ENCODE measurements around the gene TRA2B. TPM values are rescaled to one million over a fixed set of nuclear protein-coding genes. Genes with fewer than 3 reads are reported as not detected.

The TRA2B gene
- total RNA-seq, 5 donors from 2014 or later (not counting 1 experiment from before 2014, with no cell fraction given): 166 to 583 (median 175) TPM

DNA sequence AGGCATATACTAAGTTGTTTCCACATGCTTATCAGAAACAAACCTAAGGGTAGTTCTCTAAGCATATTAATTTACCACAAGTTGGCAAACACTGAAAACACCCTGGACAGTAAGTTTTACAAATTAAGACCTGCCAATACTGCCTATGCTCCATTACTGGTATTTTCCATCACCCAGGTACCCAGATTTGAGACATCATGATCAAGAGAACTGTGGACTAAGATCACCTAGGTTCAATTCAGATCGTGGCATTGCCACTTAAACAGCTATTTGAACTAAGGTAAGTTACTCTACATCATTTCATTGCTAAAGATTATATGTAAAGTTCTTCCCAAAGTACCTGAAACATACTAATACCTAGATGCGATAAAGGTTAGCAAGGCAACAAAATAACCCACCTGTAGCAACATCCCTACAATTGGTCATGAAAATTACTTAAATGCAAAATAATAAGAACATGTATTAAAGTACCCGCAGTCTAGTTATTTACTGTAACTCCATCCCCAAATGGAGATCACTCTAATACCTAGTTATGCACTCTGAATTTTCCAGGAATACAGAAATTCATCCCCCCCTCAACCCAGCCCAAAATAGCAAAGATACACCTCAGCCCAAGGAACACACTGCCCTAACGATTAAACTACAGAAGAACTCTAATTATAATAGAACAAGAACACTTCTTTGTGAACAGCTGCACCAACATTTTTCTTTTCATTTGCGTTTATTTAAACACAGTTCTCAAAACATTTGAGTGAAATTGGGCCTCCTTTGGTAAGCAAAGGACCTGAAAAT lies 21.6 kb downstream of the TRA2B start:
- Histone ChIP-seq H3K27ac (ENCODE audit: low read length) (no peak overlapping the region), H3K4me3 (ENCODE audit: control insufficient read depth in 1 of 2, extremely low read depth in 1 of 2, low read length in 1 of 2) (no peak overlapping the region), H3K36me3 (ENCODE audit: control insufficient read depth in 2 of 2, extremely low read depth in 1 of 2, insufficient read depth in 1 of 2, low read length in 1 of 2) (peaks cover 5 to 81% of the 10 kb centered on the region in 2 donors), H3K4me1 (ENCODE audit: control insufficient read depth in 1 of 2, extremely low read depth in 1 of 2, insufficient read depth in 2 of 2, low read length in 2 of 2) (no peaks in the 10 kb centered on the region), H3K27me3 (replicated peaks in 1 of 2; ENCODE audit: control insufficient read depth in 2 of 2, extremely low read depth in 1 of 2, insufficient read depth in 2 of 2, low read length in 1 of 2) (no peaks in the 10 kb centered on the region), H3K9me3 (no peaks in the 10 kb centered on the region)
- no peak for ATAC-seq (replicated peaks in 1 of 4)
- peaks cover 53% of the 10 kb centered on the region for H3K36me3 Mint-ChIP-seq
- DNase-seq: no peak
- no CpG with 5 or more reads among the region's 5 CpGs for WGBS (ENCODE audit: insufficient coverage)
- no peaks in the 10 kb centered on the region for H3K9me3 Mint-ChIP-seq
- peaks cover 0 to 13% (median 8%) of the 10 kb centered on the region in 3 donors for H3K4me1 Mint-ChIP-seq
- ChIA-PET CTCF (no interaction called here), POLR2A (no interaction called here)
- peak overlapping the region in 1 of 2 donors; percentile 48 for H3K27ac Mint-ChIP-seq
- no peak overlapping the region for H3K4me3 Mint-ChIP-seq
- H3K27me3 Mint-ChIP-seq: no peaks in the 10 kb centered on the region

DNA sequence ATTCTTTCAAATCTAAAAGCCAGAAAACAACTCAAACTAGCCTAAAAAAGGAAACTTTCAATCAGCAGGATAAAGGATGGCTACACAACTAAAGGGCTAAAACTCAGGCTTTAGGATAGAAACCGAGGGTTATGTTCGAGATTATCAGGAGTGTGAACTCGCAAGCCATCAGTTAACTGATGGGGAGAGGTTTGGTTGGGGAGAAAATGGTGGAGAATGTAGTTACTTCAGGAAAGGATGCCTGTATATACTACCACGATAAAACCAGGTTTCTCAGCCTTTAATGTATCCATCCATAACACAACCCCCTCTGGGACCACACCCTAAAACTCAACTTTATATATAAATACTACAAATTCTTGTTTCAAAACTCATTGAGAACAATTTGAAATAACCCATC lies 22.2 kb downstream of the TRA2B start:
- no peaks in the 10 kb centered on the region for H3K9me3 Mint-ChIP-seq
- H3K4me1 Mint-ChIP-seq: peaks cover 2 to 15% (median 8%) of the 10 kb centered on the region in 3 donors
- ChIA-PET CTCF (no interaction called here), POLR2A (interaction anchor here (1.5 to 3.5 kb wide), 2 partner anchors 8 to 16 kb away, joined by 3 to 14 read pairs; no protein-coding TSS in a partner anchor)
- H3K36me3 Mint-ChIP-seq: peaks cover 49% of the 10 kb centered on the region
- Histone ChIP-seq H3K9me3 (no peaks in the 10 kb centered on the region), H3K27ac (ENCODE audit: low read length) (no peak overlapping the region), H3K36me3 (ENCODE audit: control insufficient read depth in 2 of 2, extremely low read depth in 1 of 2, insufficient read depth in 1 of 2, low read length in 1 of 2) (peaks cover 5 to 75% of the 10 kb centered on the region in 2 donors), H3K4me3 (ENCODE audit: control insufficient read depth in 1 of 2, extremely low read depth in 1 of 2, low read length in 1 of 2) (no peak overlapping the region), H3K4me1 (ENCODE audit: control insufficient read depth in 1 of 2, extremely low read depth in 1 of 2, insufficient read depth in 2 of 2, low read length in 2 of 2) (no peaks in the 10 kb centered on the region), H3K27me3 (replicated peaks in 1 of 2; ENCODE audit: control insufficient read depth in 2 of 2, extremely low read depth in 1 of 2, insufficient read depth in 2 of 2, low read length in 1 of 2) (no peaks in the 10 kb centered on the region)
- DNase-seq (no peak), ATAC-seq (replicated peaks in 1 of 4) (no peak)
- no peak overlapping the region for H3K27ac Mint-ChIP-seq
- H3K4me3 Mint-ChIP-seq: no peak overlapping the region
- no peaks in the 10 kb centered on the region for H3K27me3 Mint-ChIP-seq
- no CpG with 5 or more reads among the region's 4 CpGs for WGBS (ENCODE audit: insufficient coverage)

DNA sequence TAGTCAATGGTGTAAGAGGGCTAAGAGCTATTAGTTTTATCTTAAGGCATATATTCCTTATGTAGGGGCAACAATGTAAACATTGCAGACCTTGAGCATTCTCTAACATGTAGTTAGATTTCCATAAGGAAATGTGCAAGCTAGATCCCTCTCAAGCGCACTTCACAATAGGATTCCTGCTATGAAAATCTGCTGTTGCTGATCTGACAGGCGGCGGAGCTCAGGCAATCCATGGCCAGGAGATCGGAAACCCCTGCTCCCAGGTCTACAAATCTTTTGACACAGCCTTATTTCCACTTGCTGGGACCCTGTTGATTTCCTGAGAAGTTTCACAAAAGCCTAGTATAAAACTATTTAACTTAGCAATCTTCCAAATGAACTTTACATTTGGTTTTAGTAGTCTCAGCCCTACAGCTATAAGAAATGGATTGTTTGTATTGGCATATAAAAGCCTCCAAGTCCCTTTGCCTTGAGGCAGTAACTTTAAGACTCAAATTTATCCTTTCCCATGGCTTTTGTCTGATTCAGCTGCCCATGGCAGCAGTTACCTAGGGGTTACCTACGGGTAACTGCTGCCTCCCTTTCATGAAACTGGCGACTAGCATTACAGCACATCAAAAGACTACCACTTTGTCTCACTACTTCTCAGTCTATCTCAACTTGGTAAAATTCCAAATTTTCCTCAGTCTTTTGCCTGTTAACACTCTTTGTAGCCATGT lies 22.7 kb downstream of the TRA2B start:
- H3K36me3 Mint-ChIP-seq: peaks cover 44% of the 10 kb centered on the region
- peaks cover 6 to 21% (median 8%) of the 10 kb centered on the region in 3 donors for H3K4me1 Mint-ChIP-seq
- H3K27ac Mint-ChIP-seq: no peak overlapping the region
- POLR2A ChIA-PET: interaction anchor here (0.6 to 3.5 kb wide), 10 partner anchors 9 to 866 kb away, joined by 3 to 20 read pairs (median 4); no protein-coding TSS in a partner anchor
- H3K27me3 Mint-ChIP-seq: no peaks in the 10 kb centered on the region
- no peak for DNase-seq
- Histone ChIP-seq H3K36me3 (ENCODE audit: control insufficient read depth in 2 of 2, extremely low read depth in 1 of 2, insufficient read depth in 1 of 2, low read length in 1 of 2) (peaks cover 0 to 69% of the 10 kb centered on the region in 2 donors), H3K4me1 (ENCODE audit: control insufficient read depth in 1 of 2, extremely low read depth in 1 of 2, insufficient read depth in 2 of 2, low read length in 2 of 2) (no peaks in the 10 kb centered on the region), H3K27me3 (replicated peaks in 1 of 2; ENCODE audit: control insufficient read depth in 2 of 2, extremely low read depth in 1 of 2, insufficient read depth in 2 of 2, low read length in 1 of 2) (no peaks in the 10 kb centered on the region), H3K27ac (ENCODE audit: low read length) (no peak overlapping the region), H3K9me3 (no peaks in the 10 kb centered on the region), H3K4me3 (ENCODE audit: control insufficient read depth in 1 of 2, extremely low read depth in 1 of 2, low read length in 1 of 2) (no peak overlapping the region)
- no peak for ATAC-seq (replicated peaks in 1 of 4)
- CTCF ChIA-PET: interaction anchor here (1.0 to 1.4 kb wide), 2 partner anchors 28 kb away, joined by 3 to 5 read pairs; no protein-coding TSS in a partner anchor
- H3K4me3 Mint-ChIP-seq: no peak overlapping the region
- 91% methylated on average over 6 of the region's 6 CpGs for WGBS (ENCODE audit: insufficient coverage)
- H3K9me3 Mint-ChIP-seq: no peaks in the 10 kb centered on the region

GRCh38 chr3:185912929-185913901 lies 24.6 kb downstream of the TRA2B start:
- Histone ChIP-seq H3K9me3 (no peaks in the 10 kb centered on the region), H3K4me3 (ENCODE audit: control insufficient read depth in 1 of 2, extremely low read depth in 1 of 2, low read length in 1 of 2) (no peak overlapping the region), H3K27ac (ENCODE audit: low read length) (no peak overlapping the region), H3K4me1 (ENCODE audit: control insufficient read depth in 1 of 2, extremely low read depth in 1 of 2, insufficient read depth in 2 of 2, low read length in 2 of 2) (no peaks in the 10 kb centered on the region), H3K36me3 (ENCODE audit: control insufficient read depth in 2 of 2, extremely low read depth in 1 of 2, insufficient read depth in 1 of 2, low read length in 1 of 2) (peaks cover 0 to 50% of the 10 kb centered on the region in 2 donors), H3K27me3 (replicated peaks in 1 of 2; ENCODE audit: control insufficient read depth in 2 of 2, extremely low read depth in 1 of 2, insufficient read depth in 2 of 2, low read length in 1 of 2) (no peaks in the 10 kb centered on the region)
- peaks cover 6 to 30% (median 8%) of the 10 kb centered on the region in 3 donors for H3K4me1 Mint-ChIP-seq
- ChIA-PET CTCF (interaction anchor here (0.6 to 2.1 kb wide), 6 partner anchors 12 to 132 kb away, joined by 3 to 8 read pairs (median 3); no protein-coding TSS in a partner anchor), POLR2A (interaction anchor here (0.6 to 3.5 kb wide), 15 partner anchors 9 to 927 kb away, joined by 3 to 20 read pairs (median 4); partner anchors contain the start of gene TRA2B (in 1 of the 2))
- WGBS (ENCODE audit: insufficient coverage): 74% methylated on average over 2 of the region's 7 CpGs
- no peaks in the 10 kb centered on the region for H3K9me3 Mint-ChIP-seq
- H3K27ac Mint-ChIP-seq: no peak overlapping the region
- DNase-seq: no peak
- H3K36me3 Mint-ChIP-seq: peaks cover 32% of the 10 kb centered on the region
- peak overlapping the region in 1 of 3 donors; percentile 32 for H3K4me3 Mint-ChIP-seq
- ATAC-seq (replicated peaks in 1 of 4): peak; percentile 14 to 29 (median 20)
- H3K27me3 Mint-ChIP-seq: no peaks in the 10 kb centered on the region

- Mint-ChIP-seq H3K27ac (no peak overlapping the region), H3K36me3 (peaks cover 31% of the 10 kb centered on the region), H3K27me3 (no peaks in the 10 kb centered on the region), H3K4me1 (peaks cover 6 to 30% (median 8%) of the 10 kb centered on the region in 3 donors), H3K4me3 (no peak overlapping the region), H3K9me3 (no peaks in the 10 kb centered on the region)
- DNase-seq (no peak), ATAC-seq (replicated peaks in 1 of 4) (peak in 2 of 4 experiments; percentile 2 to 4)
- POLR2A ChIA-PET: interaction anchor here (0.5 to 3.5 kb wide), 14 partner anchors 9 to 885 kb away, joined by 3 to 20 read pairs (median 4); partner anchors contain the start of gene TRA2B (in 1 of the 2)
- WGBS (ENCODE audit: insufficient coverage): 96% methylated on average over 11 of the region's 11 CpGs
- no peaks in the 10 kb centered on the region for H3K4me1 ChIP-seq (ENCODE audit: control insufficient read depth in 1 of 2, extremely low read depth in 1 of 2, insufficient read depth in 2 of 2, low read length in 2 of 2)
- peaks cover 0 to 43% of the 10 kb centered on the region in 2 donors for H3K36me3 ChIP-seq (ENCODE audit: control insufficient read depth in 2 of 2, extremely low read depth in 1 of 2, insufficient read depth in 1 of 2, low read length in 1 of 2)
- no peak overlapping the region for H3K27ac ChIP-seq (ENCODE audit: low read length)
- no peak overlapping the region for H3K4me3 ChIP-seq (ENCODE audit: control insufficient read depth in 1 of 2, extremely low read depth in 1 of 2, low read length in 1 of 2)
- H3K9me3 ChIP-seq: no peaks in the 10 kb centered on the region
- no peaks in the 10 kb centered on the region for H3K27me3 ChIP-seq (replicated peaks in 1 of 2; ENCODE audit: control insufficient read depth in 2 of 2, extremely low read depth in 1 of 2, insufficient read depth in 2 of 2, low read length in 1 of 2)
- CTCF ChIA-PET: interaction anchor here (0.6 to 2.1 kb wide), 6 partner anchors 12 to 307 kb away, joined by 3 to 8 read pairs (median 3); no protein-coding TSS in a partner anchor
Observed at GRCh38 chr3:185912512-185912911, 25.3 kb downstream of the TRA2B start.

Measured in T-cell (primary cell).